Measurements from ENCODE around the gene ARHGAP6. TPM values are rescaled to one million over a fixed set of nuclear protein-coding genes. Genes with fewer than 3 reads are reported as not detected.

ARHGAP6 gene
- polyA plus RNA-seq, 3 donors: 0.31 to 1.1 (median 0.40) TPM

GRCh38 chrX:11407331-11408108 lies 258.2 kb downstream of the ARHGAP6 start:
- Histone ChIP-seq H3K4me1 (ENCODE audit: control insufficient read depth in 1 of 2, insufficient read depth in 2 of 2, low read length in 2 of 2) (no peaks in the 10 kb centered on the region), H3K36me3 (replicated peaks in 1 of 2; ENCODE audit: control insufficient read depth in 1 of 2, insufficient read depth in 2 of 2, low read length in 2 of 2) (no peaks in the 10 kb centered on the region), H4K20me1 (ENCODE audit: insufficient read depth, low read length) (no peaks in the 10 kb centered on the region), H3K27me3 (ENCODE audit: control insufficient read depth in 2 of 2, insufficient read depth in 2 of 2, low read length in 2 of 2) (no peaks in the 10 kb centered on the region), H3K79me2 (ENCODE audit: insufficient read depth, low read length) (no peaks in the 10 kb centered on the region), H3K9ac (ENCODE audit: insufficient read depth, low read length, poor library complexity, severe bottlenecking) (no peak overlapping the region), H3K9me3 (replicated peaks in 1 of 2; ENCODE audit: control insufficient read depth in 1 of 2, insufficient read depth in 1 of 2, low read length in 2 of 2) (no peaks in the 10 kb centered on the region), H3K27ac (ENCODE audit: low read depth in 1 of 2, low read length in 2 of 2) (no peak overlapping the region), H2AFZ (ENCODE audit: insufficient read depth, low read depth, low read length, poor library complexity, severe bottlenecking) (no peak overlapping the region), H3K4me3 (replicated peaks in 1 of 3; ENCODE audit: low read depth in 2 of 3, low read length in 3 of 3) (no peak overlapping the region), H3K4me2 (replicated peaks; ENCODE audit: extremely low read depth, low read length, poor library complexity, severe bottlenecking) (no peak overlapping the region)
- TF ChIP-seq CTCF (IDR thresholded peaks at IDR 0.05): no peak
- no peaks in the 10 kb centered on the region for H3K4me1 Mint-ChIP-seq
- peaks cover 0 to 5% (median 0%) of the 10 kb centered on the region in 7 donors for H3K9me3 Mint-ChIP-seq
- no peak overlapping the region for H3K27ac Mint-ChIP-seq
- no peaks in the 10 kb centered on the region for H3K36me3 Mint-ChIP-seq
- no peaks in the 10 kb centered on the region for H3K27me3 Mint-ChIP-seq (ENCODE audit: low read depth in 3 of 3)
- no peak for DNase-seq
- no CpG with 5 or more reads among the region's 2 CpGs for WGBS (ENCODE audit: insufficient coverage)
- intact Hi-C loops (cut with micrococcal nuclease): no loop called here
- no peak overlapping the region for H3K4me3 Mint-ChIP-seq

GRCh38 chrX:11406109-11406765 lies 259.5 kb downstream of the ARHGAP6 start:
- H3K9me3 Mint-ChIP-seq: peaks cover 0 to 5% (median 0%) of the 10 kb centered on the region in 7 donors
- TF ChIP-seq CTCF (IDR thresholded peaks at IDR 0.05): no peak
- Histone ChIP-seq H3K9me3 (replicated peaks in 1 of 2; ENCODE audit: control insufficient read depth in 1 of 2, insufficient read depth in 1 of 2, low read length in 2 of 2) (no peaks in the 10 kb centered on the region), H3K79me2 (ENCODE audit: insufficient read depth, low read length) (no peaks in the 10 kb centered on the region), H3K27ac (ENCODE audit: low read depth in 1 of 2, low read length in 2 of 2) (no peak overlapping the region), H3K4me3 (replicated peaks in 1 of 3; ENCODE audit: low read depth in 2 of 3, low read length in 3 of 3) (no peak overlapping the region), H3K36me3 (replicated peaks in 1 of 2; ENCODE audit: control insufficient read depth in 1 of 2, insufficient read depth in 2 of 2, low read length in 2 of 2) (no peaks in the 10 kb centered on the region), H3K4me2 (replicated peaks; ENCODE audit: extremely low read depth, low read length, poor library complexity, severe bottlenecking) (no peak overlapping the region), H3K9ac (ENCODE audit: insufficient read depth, low read length, poor library complexity, severe bottlenecking) (no peak overlapping the region), H3K27me3 (ENCODE audit: control insufficient read depth in 2 of 2, insufficient read depth in 2 of 2, low read length in 2 of 2) (no peaks in the 10 kb centered on the region), H4K20me1 (ENCODE audit: insufficient read depth, low read length) (no peaks in the 10 kb centered on the region), H2AFZ (ENCODE audit: insufficient read depth, low read depth, low read length, poor library complexity, severe bottlenecking) (no peak overlapping the region), H3K4me1 (ENCODE audit: control insufficient read depth in 1 of 2, insufficient read depth in 2 of 2, low read length in 2 of 2) (no peaks in the 10 kb centered on the region)
- H3K36me3 Mint-ChIP-seq: no peaks in the 10 kb centered on the region
- H3K27me3 Mint-ChIP-seq (ENCODE audit: low read depth in 3 of 3): no peaks in the 10 kb centered on the region
- no peak for DNase-seq
- intact Hi-C loops (cut with micrococcal nuclease): no loop called here
- H3K27ac Mint-ChIP-seq: no peak overlapping the region
- no peak overlapping the region for H3K4me3 Mint-ChIP-seq
- WGBS (ENCODE audit: insufficient coverage): 100% methylated on average over 1 of the region's 9 CpGs
- no peaks in the 10 kb centered on the region for H3K4me1 Mint-ChIP-seq
